ENCODE data around the gene DAP3.
"Not testable (repeated sequence)": the region's sequence is repeated elsewhere in the genome, so short reads cannot be mapped to it uniquely, and the experiment has no call there.

DNA sequence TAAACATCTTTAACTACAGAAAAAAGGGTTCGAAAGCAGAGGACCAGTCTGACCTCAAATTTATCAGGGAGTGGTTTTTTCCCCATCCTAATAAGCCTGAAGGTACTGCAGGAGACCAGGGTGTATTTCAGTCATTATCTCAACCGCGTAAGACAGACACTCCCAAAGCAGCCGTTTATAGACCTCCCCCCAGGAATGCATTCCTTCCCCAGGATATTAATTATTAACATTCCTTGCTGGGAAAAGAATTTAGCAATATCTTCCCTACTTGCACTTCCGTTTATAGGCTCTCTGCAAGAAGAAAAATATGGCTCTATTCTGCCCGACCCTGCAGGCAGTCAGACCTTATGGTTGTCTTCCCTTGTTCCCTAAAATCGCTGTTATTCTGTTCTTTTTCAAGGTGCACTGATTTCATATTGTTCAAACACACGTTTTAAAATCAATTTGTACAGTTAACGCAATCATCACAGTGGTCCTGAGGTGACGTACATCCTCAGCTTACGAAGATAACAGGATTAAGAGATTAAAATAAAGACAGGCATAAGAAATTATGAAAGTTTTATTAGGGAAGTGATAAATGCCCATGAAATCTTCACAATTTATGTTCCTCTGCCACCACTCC is 46.2 kb upstream of the DAP3 start:
- not testable (repeated sequence) for TF ChIP-seq POLR2A (IDR thresholded peaks at IDR 0.05; ENCODE audit: low read length); GATA1 (IDR thresholded peaks at IDR 0.05; ENCODE audit: low read depth, low read length)

Measured in erythroblast (primary cell).